Glutamatergic neuron (in vitro differentiated cells): ENCODE results near the gene MPZL3. TPM values are rescaled to one million over a fixed set of nuclear protein-coding genes. Genes with fewer than 3 reads are reported as not detected.

Source experiments
- DNase-seq: peaks from one replicate; pipeline ENCODE4 v3.0.0; 2022
- H3K27ac Mint-ChIP-seq: one replicate; pipeline ENCODE4 v1.8.0; 2020; ENCODE audit warnings: mild to moderate bottlenecking, mixed read lengths, inconsistent platforms; ENCODE audit not compliant: unreplicated experiment
- H3K27me3 Mint-ChIP-seq: one replicate; pipeline ENCODE4 v1.8.0; 2020; ENCODE audit warnings: mild to moderate bottlenecking, moderate library complexity, mixed read lengths, inconsistent platforms; ENCODE audit not compliant: unreplicated experiment
- H3K36me3 Mint-ChIP-seq: one replicate; pipeline ENCODE4 v1.8.0; 2020; ENCODE audit warnings: mild to moderate bottlenecking, mixed read lengths, inconsistent platforms; ENCODE audit not compliant: unreplicated experiment
- H3K4me1 Mint-ChIP-seq: one replicate; pipeline ENCODE4 v1.8.0; 2020; ENCODE audit warnings: mild to moderate bottlenecking, low read depth, mixed read lengths, inconsistent platforms; ENCODE audit not compliant: unreplicated experiment
- H3K4me3 Mint-ChIP-seq: one replicate; pipeline ENCODE4 v1.8.0; 2020; ENCODE audit warnings: mild to moderate bottlenecking, mixed read lengths, inconsistent platforms; ENCODE audit not compliant: unreplicated experiment
- H3K9me3 Mint-ChIP-seq: one replicate; pipeline ENCODE4 v1.8.0; 2020; ENCODE audit warnings: mild to moderate bottlenecking, moderate library complexity, mixed read lengths, inconsistent platforms; ENCODE audit not compliant: unreplicated experiment
- CTCF ChIP-seq: fragments of 200-600 bp; sonication (generic); IDR thresholded peaks from one replicate; pipeline ENCODE4 v1.5.0; 2021; ENCODE audit not compliant: partially characterized antibody, unreplicated experiment
- total RNA-seq: library from RNA; stranded (reverse); fragmentation: NEBNext Ultra II Directional; extraction: Animal tissue kit (Norgen Biotek cat#: 25700); gene quantifications from one replicate; pipeline ENCODE4 v1.2.1, GENCODE V29; 2021; ENCODE audit not compliant: unreplicated experiment

The MPZL3 gene
- total RNA-seq, 1 donor from 2014 or later: 0.54 TPM

- Mint-ChIP-seq H3K4me1 (no peaks in the 10 kb centered on the region), H3K27me3 (peaks cover 5% of the 10 kb centered on the region), H3K4me3 (no peak overlapping the region), H3K27ac (no peak overlapping the region), H3K9me3 (peaks cover 4% of the 10 kb centered on the region), H3K36me3 (no peaks in the 10 kb centered on the region)
- TF ChIP-seq CTCF: no peak
- DNase-seq: no peak
Measured at GRCh38 chr11:118247041-118247440, 5.1 kb downstream of the MPZL3 start.

GRCh38 chr11:118245936-118246562, 6.1 kb downstream of the MPZL3 start:
- Mint-ChIP-seq H3K4me1 (no peaks in the 10 kb centered on the region), H3K36me3 (no peaks in the 10 kb centered on the region), H3K27me3 (no peaks in the 10 kb centered on the region), H3K27ac (no peak overlapping the region), H3K4me3 (no peak overlapping the region), H3K9me3 (no peaks in the 10 kb centered on the region)
- DNase-seq: no peak
- no peak for TF ChIP-seq CTCF

- Mint-ChIP-seq H3K36me3 (no peaks in the 10 kb centered on the region), H3K4me3 (no peak overlapping the region), H3K27me3 (no peaks in the 10 kb centered on the region), H3K4me1 (no peaks in the 10 kb centered on the region), H3K27ac (no peak overlapping the region), H3K9me3 (no peaks in the 10 kb centered on the region)
- no peak for DNase-seq
- no peak for TF ChIP-seq CTCF
Measured at GRCh38 chr11:118243993-118244762, 8.0 kb downstream of the MPZL3 start.

GRCh38 chr11:118243161-118243560, 9.0 kb downstream of the MPZL3 start:
- no peak overlapping the region for H3K27ac Mint-ChIP-seq
- H3K4me1 Mint-ChIP-seq: no peaks in the 10 kb centered on the region
- H3K4me3 Mint-ChIP-seq: no peak overlapping the region
- DNase-seq: no peak
- H3K27me3 Mint-ChIP-seq: no peaks in the 10 kb centered on the region
- no peaks in the 10 kb centered on the region for H3K36me3 Mint-ChIP-seq
- H3K9me3 Mint-ChIP-seq: no peaks in the 10 kb centered on the region
- no peak for TF ChIP-seq CTCF

- Mint-ChIP-seq H3K27me3 (no peaks in the 10 kb centered on the region), H3K27ac (no peak overlapping the region), H3K36me3 (no peaks in the 10 kb centered on the region), H3K4me3 (no peak overlapping the region), H3K9me3 (no peaks in the 10 kb centered on the region), H3K4me1 (no peaks in the 10 kb centered on the region)
- no peak for TF ChIP-seq CTCF
- no peak for DNase-seq
Measured at GRCh38 chr11:118241764-118242098, 10.4 kb downstream of the MPZL3 start.
